Bronchial epithelial cell (primary cell): ENCODE results near the gene ITGA5. TPM values are rescaled to one million over a fixed set of nuclear protein-coding genes. Genes with fewer than 3 reads are reported as not detected.

Source experiments
- DNase-seq: peaks from one replicate; pipeline ENCODE4 v3.0.0-alpha.2; 2010; ENCODE audit warnings: low read depth
- FAIRE-seq: peaks from 2 replicates; lab custom pipeline; 2011; peaks lifted over from hg19 to GRCh38; lab: Jason Lieb, UNC
- H3K27me3 ChIP-seq: 2 replicates; pipeline ENCODE4 v1.5.1; 2011; ENCODE audit warnings: low read length; ENCODE audit not compliant: control insufficient read depth, insufficient read depth
- H3K36me3 ChIP-seq: 2 replicates; pipeline ENCODE4 v1.5.1; 2011; ENCODE audit warnings: low read length; ENCODE audit not compliant: control insufficient read depth, insufficient read depth
- H3K4me3 ChIP-seq: 2 replicates; pipeline ENCODE4 v1.5.1; 2011; ENCODE audit warnings: mild to moderate bottlenecking, low read depth, low read length, control low read depth
- total RNA-seq: library from RNA; depleted of rRNA; stranded (reverse); fragments of >200 nt; gene quantifications from 2 replicates; pipeline ENCODE4 v1.2.1, GENCODE V29; 2014
- TF ChIP-seq, protein P1 (sequence below): IDR thresholded peaks from 2 replicates; pipeline ENCODE4 v1.5.1; 2011; ENCODE audit warnings: mild to moderate bottlenecking, moderate library complexity, low read length, control low read depth, inconsistent platforms; ENCODE audit not compliant: insufficient read depth, severe bottlenecking

The ITGA5 gene
- total RNA-seq, 1 donor from 2014 or later, result 98.5 TPM

DNA sequence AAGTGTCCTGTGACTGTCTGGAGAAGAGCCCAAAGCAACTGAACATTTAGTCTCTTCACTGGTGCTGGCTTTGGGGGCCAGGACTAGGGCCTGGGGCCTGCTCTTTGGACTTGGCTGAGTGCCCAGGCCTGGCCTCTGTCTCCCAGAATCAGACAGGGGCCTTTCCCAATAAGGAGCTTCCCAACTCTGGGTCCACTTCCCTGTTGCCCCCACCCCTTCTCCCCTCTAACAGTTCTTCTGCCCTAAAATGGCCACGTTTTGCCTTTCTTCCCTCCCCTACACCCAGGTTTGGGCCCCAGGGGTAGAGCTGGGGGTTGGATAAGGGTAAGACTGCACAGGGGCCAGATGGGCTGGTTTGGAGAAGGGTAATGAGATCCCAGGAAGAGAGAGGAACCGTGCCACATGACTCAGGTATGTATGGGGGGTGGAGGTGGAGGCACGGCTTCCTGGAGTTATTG is 10.0 kb upstream of the ITGA5 start:
- FAIRE-seq (no peak), DNase-seq (peak; percentile 65)
- TF ChIP-seq, protein P1, sequence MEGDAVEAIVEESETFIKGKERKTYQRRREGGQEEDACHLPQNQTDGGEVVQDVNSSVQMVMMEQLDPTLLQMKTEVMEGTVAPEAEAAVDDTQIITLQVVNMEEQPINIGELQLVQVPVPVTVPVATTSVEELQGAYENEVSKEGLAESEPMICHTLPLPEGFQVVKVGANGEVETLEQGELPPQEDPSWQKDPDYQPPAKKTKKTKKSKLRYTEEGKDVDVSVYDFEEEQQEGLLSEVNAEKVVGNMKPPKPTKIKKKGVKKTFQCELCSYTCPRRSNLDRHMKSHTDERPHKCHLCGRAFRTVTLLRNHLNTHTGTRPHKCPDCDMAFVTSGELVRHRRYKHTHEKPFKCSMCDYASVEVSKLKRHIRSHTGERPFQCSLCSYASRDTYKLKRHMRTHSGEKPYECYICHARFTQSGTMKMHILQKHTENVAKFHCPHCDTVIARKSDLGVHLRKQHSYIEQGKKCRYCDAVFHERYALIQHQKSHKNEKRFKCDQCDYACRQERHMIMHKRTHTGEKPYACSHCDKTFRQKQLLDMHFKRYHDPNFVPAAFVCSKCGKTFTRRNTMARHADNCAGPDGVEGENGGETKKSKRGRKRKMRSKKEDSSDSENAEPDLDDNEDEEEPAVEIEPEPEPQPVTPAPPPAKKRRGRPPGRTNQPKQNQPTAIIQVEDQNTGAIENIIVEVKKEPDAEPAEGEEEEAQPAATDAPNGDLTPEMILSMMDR, result no peak
- Histone ChIP-seq H3K4me3 (no peak overlapping the region), H3K27me3 (no peaks in the 10 kb centered on the region), H3K36me3 (no peaks in the 10 kb centered on the region)

DNA sequence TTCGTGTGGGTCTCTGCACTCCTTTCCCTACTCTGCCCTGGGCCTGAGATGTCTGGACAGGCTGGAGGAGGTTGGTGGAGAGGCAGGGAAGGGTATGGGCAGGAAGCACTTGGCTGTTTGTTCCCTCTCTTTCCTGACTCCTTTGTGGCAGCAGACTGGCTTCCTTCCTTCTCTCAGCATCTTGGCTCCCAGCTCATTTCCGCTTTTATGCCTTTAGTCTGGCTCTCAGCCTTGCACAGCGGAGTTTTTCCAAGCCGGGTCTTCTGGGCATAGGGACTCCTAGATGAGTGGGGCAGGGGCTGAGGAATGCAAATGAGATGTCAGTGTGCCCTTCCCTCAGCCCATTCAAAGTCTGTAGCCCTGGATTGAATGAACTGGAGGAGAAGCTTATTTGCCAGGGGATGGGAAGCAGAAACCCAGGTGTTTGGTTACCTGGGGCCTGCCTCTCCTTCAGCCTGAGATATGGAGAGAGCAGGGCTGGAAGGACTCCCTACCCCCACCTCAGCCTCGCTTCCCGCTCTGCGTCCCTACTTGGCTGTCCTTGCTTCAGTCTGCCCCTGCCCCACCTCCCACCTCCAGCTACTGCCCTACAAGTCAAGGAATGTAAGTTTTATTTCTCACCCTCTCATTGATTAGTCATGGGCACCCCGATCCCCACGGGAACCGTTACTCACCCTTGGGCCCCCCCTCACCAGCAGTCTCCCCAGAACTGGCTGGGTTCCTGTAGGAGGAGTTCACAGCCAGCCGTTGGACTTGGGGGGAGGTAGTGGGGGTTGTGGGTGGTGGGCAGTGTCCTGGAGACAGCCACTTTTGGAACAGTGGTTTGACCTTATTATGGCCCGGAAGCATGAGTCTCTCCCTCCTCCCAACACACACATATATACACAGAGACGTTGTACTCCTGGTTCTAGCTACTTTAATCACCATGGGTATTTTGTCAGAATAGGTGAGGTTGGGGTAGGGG is 9.3 kb upstream of the ITGA5 start:
- Histone ChIP-seq H3K4me3 (no peak overlapping the region), H3K36me3 (no peaks in the 10 kb centered on the region), H3K27me3 (no peaks in the 10 kb centered on the region)
- DNase-seq (peak; percentile 74), FAIRE-seq (no peak)
- TF ChIP-seq, protein P1, result no peak

DNA sequence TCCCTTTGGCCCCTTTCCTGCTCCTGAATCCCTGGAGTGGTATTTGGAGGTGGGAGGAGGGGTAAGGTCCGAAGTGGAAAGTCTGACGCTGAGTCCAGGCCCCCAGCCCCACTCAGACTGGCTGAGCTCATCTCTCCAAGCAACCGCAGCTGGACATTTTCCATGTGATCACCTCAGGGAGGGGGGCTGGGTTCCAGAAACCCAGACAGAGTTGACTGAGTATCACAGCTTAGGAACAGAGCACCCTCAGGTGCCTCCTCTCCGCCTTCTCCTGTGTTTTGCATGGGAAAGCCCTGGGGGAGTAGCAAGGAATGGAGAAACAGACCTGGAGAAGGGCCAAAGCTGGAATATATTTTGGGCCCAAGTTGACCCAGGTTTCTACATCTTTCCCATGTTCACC is 8.0 kb upstream of the ITGA5 start:
- DNase-seq (no peak), FAIRE-seq (no peak)
- TF ChIP-seq, protein P1, result no peak
- no peaks in the 10 kb centered on the region for H3K36me3 ChIP-seq
- no peaks in the 10 kb centered on the region for H3K27me3 ChIP-seq
- no peak overlapping the region for H3K4me3 ChIP-seq

DNA sequence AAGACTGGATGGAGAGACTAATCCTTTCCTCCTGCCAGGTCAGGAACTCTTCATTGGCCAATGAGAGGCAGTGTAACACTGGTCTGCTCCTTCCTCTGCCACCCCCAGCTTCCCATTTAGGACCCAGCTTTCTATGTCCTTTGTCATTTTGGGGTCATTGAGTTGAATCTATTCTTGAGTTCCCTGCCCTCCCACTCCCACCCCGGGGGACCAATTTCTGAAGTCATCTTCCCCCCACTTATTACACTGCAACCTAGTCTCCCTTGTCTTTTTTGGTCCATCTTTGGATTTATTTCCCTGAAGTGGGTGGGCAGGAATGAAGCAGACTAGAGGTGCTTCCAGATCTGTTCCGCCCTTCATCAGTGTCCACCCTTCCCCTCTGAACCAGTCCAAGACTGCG is 7.6 kb upstream of the ITGA5 start:
- Histone ChIP-seq H3K36me3 (no peaks in the 10 kb centered on the region), H3K27me3 (no peaks in the 10 kb centered on the region), H3K4me3 (no peak overlapping the region)
- FAIRE-seq, result no peak
- TF ChIP-seq, protein P1, result no peak
- DNase-seq, result no peak

DNA sequence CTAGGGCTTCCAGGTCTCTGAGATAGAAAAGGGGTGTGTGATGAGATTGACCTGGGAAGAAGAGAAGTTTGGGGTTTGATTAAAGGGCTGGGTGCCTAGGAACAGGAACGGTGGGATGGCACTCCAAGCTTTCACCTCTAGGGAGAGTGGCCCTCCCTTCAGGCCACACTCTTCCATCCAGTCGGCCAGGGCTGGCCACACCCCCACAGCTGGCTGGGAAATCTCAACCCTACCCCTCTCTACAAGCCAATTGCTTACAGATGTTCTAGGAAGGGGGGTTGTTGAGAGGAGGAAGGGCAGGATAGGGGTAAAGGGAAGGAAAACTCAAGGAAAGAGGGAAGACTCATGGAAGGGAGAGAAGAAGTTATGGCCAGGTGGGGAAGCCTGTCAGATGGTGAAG is 6.6 kb upstream of the ITGA5 start:
- TF ChIP-seq, protein P1, result no peak
- no peak overlapping the region for H3K4me3 ChIP-seq
- H3K36me3 ChIP-seq, result no peaks in the 10 kb centered on the region
- FAIRE-seq (no peak), DNase-seq (no peak)
- no peaks in the 10 kb centered on the region for H3K27me3 ChIP-seq
